ENCODE measurements around the gene RPS6KL1. TPM values are rescaled to one million over a fixed set of nuclear protein-coding genes. Genes with fewer than 3 reads are reported as not detected.

Gene RPS6KL1
- total and polyA plus RNA-seq, 2 experiments from 2014 or later, result 5.6 to 6.5 TPM

GRCh38 chr14:74917178-74917543 is 5.9 kb downstream of the RPS6KL1 start:
- ATAC-seq (no peak), DNase-seq (ENCODE audit: low spot score) (no peak)
- no peaks in the 10 kb centered on the region for H3K36me3 ChIP-seq (ENCODE audit: insufficient read depth)
- peaks cover 5% of the 10 kb centered on the region; the same call in 1 of the 3 replicates for H3K36me3 Mint-ChIP-seq (ENCODE audit: low read depth)
- H3K79me2 ChIP-seq (replicated peaks; ENCODE audit: insufficient read depth), result no peaks in the 10 kb centered on the region
- no peak overlapping the region for H3K27ac ChIP-seq (ENCODE audit: low read depth)
- H3K9me2 ChIP-seq (ENCODE audit: insufficient read depth), result no peaks in the 10 kb centered on the region
- H3F3A ChIP-seq (replicated peaks; ENCODE audit: low read depth), result no peaks in the 10 kb centered on the region
- peaks cover 3% of the 10 kb centered on the region; the same call in 2 of the 3 replicates for H3K4me1 Mint-ChIP-seq
- no peak overlapping the region; the same call in 2 of the 3 replicates for H3K4me3 Mint-ChIP-seq
- no peaks in the 10 kb centered on the region for H3K27me3 Mint-ChIP-seq (ENCODE audit: insufficient read depth, low read depth, poor library complexity)
- H4K20me1 ChIP-seq (replicated peaks; ENCODE audit: insufficient read depth), result 0 out of 2 replicates have a peak, but pooled peaks cover 4% of the 10 kb centered on the region
- no peaks in the 10 kb centered on the region for H3K9me3 Mint-ChIP-seq
- no peaks in the 10 kb centered on the region for H3K4me1 ChIP-seq (ENCODE audit: insufficient read depth)
- no peak overlapping the region for H3K27ac Mint-ChIP-seq
- H3K4me3 ChIP-seq, result no peak overlapping the region
- no peaks in the 10 kb centered on the region for H3K27me3 ChIP-seq (ENCODE audit: insufficient read depth)
- H2AFZ ChIP-seq, result no peak overlapping the region
- H3K4me2 ChIP-seq, result no peak overlapping the region
- TF ChIP-seq REST (IDR thresholded peaks at IDR 0.05; ENCODE audit: unreplicated experiment) (no peak), CTCF (conservative IDR thresholded peaks at IDR 0.05; ENCODE audit: low read depth in 2 of 2) (no peak), ZNF462 (CRISPR knock-in tag; IDR thresholded peaks at IDR 0.05) (no peak), ZNF114 (CRISPR knock-in tag; IDR thresholded peaks at IDR 0.05) (no peak), NANOG (IDR thresholded peaks at IDR 0.05; ENCODE audit: borderline replicate concordance) (no peak), JUNB (IDR thresholded peaks at IDR 0.05; ENCODE audit: unreplicated experiment) (no peak), EZH2 (IDR thresholded peaks at IDR 0.05; ENCODE audit: low read depth, unreplicated experiment) (no peak), CREB1 (CRISPR knock-in tag; IDR thresholded peaks at IDR 0.05; ENCODE audit: low read depth) (no peak), EZH2phosphoT487 (IDR thresholded peaks at IDR 0.05; ENCODE audit: unreplicated experiment) (no peak), STAT1 (IDR thresholded peaks at IDR 0.05; ENCODE audit: unreplicated experiment) (no peak), ETS1 (IDR thresholded peaks at IDR 0.05) (no peak), ZNF331 (CRISPR knock-in tag; IDR thresholded peaks at IDR 0.05; ENCODE audit: low read depth) (no peak), POLR2AphosphoS5 (IDR thresholded peaks at IDR 0.05; ENCODE audit: low read depth) (no peak)
